Measurements from ENCODE around the gene NUDT5.

DNA sequence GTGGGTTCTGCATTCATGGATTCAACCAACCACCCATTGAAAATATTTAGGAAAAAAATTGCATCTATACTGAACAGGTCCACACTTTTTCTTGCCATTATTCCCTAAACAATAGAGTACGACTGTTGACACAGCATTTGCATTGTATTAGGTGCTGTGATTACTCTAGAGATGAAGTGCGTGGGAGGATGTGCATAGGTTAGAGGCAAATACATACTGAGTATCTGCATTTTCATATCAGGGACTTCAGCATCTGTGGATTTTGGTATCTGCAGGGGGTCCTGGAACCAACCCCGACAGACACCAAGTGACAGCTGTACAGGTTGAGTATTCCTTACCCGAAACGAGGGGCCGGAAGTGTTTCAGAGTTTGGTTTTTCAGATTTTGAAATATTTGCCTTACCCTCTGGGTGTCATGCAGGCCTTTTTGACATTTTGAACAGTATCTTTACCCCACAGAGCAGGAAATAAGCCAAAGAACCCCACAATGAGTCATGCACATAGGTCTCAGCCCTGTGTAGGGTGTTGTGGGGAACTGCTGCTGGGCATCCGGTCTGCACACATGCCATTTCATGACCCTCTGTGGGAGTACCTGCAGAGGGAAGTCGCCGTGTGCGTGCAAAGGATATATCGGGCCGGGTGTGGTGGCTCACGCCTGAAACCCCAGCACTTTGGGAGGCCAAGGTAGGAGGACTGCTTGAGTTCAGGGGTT is 14.5 kb downstream of the NUDT5 start:
- TF ChIP-seq, protein P1, sequence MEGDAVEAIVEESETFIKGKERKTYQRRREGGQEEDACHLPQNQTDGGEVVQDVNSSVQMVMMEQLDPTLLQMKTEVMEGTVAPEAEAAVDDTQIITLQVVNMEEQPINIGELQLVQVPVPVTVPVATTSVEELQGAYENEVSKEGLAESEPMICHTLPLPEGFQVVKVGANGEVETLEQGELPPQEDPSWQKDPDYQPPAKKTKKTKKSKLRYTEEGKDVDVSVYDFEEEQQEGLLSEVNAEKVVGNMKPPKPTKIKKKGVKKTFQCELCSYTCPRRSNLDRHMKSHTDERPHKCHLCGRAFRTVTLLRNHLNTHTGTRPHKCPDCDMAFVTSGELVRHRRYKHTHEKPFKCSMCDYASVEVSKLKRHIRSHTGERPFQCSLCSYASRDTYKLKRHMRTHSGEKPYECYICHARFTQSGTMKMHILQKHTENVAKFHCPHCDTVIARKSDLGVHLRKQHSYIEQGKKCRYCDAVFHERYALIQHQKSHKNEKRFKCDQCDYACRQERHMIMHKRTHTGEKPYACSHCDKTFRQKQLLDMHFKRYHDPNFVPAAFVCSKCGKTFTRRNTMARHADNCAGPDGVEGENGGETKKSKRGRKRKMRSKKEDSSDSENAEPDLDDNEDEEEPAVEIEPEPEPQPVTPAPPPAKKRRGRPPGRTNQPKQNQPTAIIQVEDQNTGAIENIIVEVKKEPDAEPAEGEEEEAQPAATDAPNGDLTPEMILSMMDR (IDR thresholded peaks at IDR 0.05) = no peak
- no peak for TF ChIP-seq POLR2A (IDR thresholded peaks at IDR 0.05)
- no peak for TF ChIP-seq EP300 (IDR thresholded peaks at IDR 0.05)
